Neural cell (in vitro differentiated cells): ENCODE measurements around the gene RNF182.

ENCODE experiments used
- CTCF ChIP-seq: fragments of 450-650 bp; IDR thresholded peaks from 2 replicates; pipeline ENCODE4 v1.5.1; 2014; ENCODE audit warnings: antibody characterized with exemption, mild to moderate bottlenecking, moderate library complexity; ENCODE audit not compliant: poor library complexity, severe bottlenecking
- TAF1 ChIP-seq: IDR thresholded peaks from 2 replicates; pipeline ENCODE4 v1.6.1; 2012; ENCODE audit warnings: low read depth
- TF ChIP-seq, protein P1 (sequence below): IDR thresholded peaks from 2 replicates; pipeline ENCODE4 v1.6.1; 2012; ENCODE audit warnings: borderline replicate concordance

- TF ChIP-seq CTCF (no peak), TAF1 (no peak)
- TF ChIP-seq, protein P1, sequence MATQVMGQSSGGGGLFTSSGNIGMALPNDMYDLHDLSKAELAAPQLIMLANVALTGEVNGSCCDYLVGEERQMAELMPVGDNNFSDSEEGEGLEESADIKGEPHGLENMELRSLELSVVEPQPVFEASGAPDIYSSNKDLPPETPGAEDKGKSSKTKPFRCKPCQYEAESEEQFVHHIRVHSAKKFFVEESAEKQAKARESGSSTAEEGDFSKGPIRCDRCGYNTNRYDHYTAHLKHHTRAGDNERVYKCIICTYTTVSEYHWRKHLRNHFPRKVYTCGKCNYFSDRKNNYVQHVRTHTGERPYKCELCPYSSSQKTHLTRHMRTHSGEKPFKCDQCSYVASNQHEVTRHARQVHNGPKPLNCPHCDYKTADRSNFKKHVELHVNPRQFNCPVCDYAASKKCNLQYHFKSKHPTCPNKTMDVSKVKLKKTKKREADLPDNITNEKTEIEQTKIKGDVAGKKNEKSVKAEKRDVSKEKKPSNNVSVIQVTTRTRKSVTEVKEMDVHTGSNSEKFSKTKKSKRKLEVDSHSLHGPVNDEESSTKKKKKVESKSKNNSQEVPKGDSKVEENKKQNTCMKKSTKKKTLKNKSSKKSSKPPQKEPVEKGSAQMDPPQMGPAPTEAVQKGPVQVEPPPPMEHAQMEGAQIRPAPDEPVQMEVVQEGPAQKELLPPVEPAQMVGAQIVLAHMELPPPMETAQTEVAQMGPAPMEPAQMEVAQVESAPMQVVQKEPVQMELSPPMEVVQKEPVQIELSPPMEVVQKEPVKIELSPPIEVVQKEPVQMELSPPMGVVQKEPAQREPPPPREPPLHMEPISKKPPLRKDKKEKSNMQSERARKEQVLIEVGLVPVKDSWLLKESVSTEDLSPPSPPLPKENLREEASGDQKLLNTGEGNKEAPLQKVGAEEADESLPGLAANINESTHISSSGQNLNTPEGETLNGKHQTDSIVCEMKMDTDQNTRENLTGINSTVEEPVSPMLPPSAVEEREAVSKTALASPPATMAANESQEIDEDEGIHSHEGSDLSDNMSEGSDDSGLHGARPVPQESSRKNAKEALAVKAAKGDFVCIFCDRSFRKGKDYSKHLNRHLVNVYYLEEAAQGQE = no peak
These were observed 405 bp upstream of the RNF182 start for GRCh38 chr6:13924146-13924948.
